ENCODE data around the gene SVIP. TPM values are rescaled to one million over a fixed set of nuclear protein-coding genes. Genes with fewer than 3 reads are reported as not detected.

SVIP gene
- total RNA-seq, 3 donors from 2014 or later (not counting 1 experiment from before 2014, with no cell fraction given) = 14.9 to 19.2 (median 17.5) TPM

GRCh38 chr11:22778642-22779041 lies 51.0 kb downstream of the SVIP start:
- ATAC-seq (no peak), DNase-seq (peak in 1 of 2 donors; percentile 7)
- H3K9me3 ChIP-seq (ENCODE audit: control insufficient read depth, insufficient read depth, low read length) = no peaks in the 10 kb centered on the region
- no peak overlapping the region for H3K4me3 ChIP-seq (ENCODE audit: low read length)
- H3K27ac ChIP-seq (ENCODE audit: low read length) = no peak overlapping the region
- Mint-ChIP-seq H3K27ac (no peak overlapping the region), H3K27me3 (ENCODE audit: low read depth in 2 of 2) (peaks cover 7 to 8% of the 10 kb centered on the region in 2 donors), H3K4me3 (no peak overlapping the region), H3K36me3 (no peaks in the 10 kb centered on the region), H3K4me1 (peaks cover 9 to 16% of the 10 kb centered on the region in 2 donors), H3K9me3 (no peaks in the 10 kb centered on the region)
- peaks cover 4% of the 10 kb centered on the region for H3K4me1 ChIP-seq (ENCODE audit: control insufficient read depth, insufficient read depth, low read length)
- H3K27me3 ChIP-seq (ENCODE audit: control insufficient read depth, insufficient read depth, low read length) = no peaks in the 10 kb centered on the region
- TF ChIP-seq CTCF (IDR thresholded peaks at IDR 0.05) = no peak
- no peaks in the 10 kb centered on the region for H3K36me3 ChIP-seq (ENCODE audit: control insufficient read depth, insufficient read depth, low read length)
- intact Hi-C loops (cut with micrococcal nuclease) = no loop called here

- Histone ChIP-seq H3K9me3 (ENCODE audit: control insufficient read depth, insufficient read depth, low read length) (no peaks in the 10 kb centered on the region), H3K27me3 (ENCODE audit: control insufficient read depth, insufficient read depth, low read length) (no peaks in the 10 kb centered on the region), H3K27ac (ENCODE audit: low read length) (no peak overlapping the region), H3K4me1 (ENCODE audit: control insufficient read depth, insufficient read depth, low read length) (no peaks in the 10 kb centered on the region), H3K4me3 (ENCODE audit: low read length) (no peak overlapping the region), H3K36me3 (ENCODE audit: control insufficient read depth, insufficient read depth, low read length) (no peaks in the 10 kb centered on the region)
- Mint-ChIP-seq H3K36me3 (no peaks in the 10 kb centered on the region), H3K9me3 (no peaks in the 10 kb centered on the region), H3K27ac (no peak overlapping the region), H3K27me3 (ENCODE audit: low read depth in 2 of 2) (peaks cover 8 to 10% of the 10 kb centered on the region in 2 donors), H3K4me3 (no peak overlapping the region), H3K4me1 (peaks cover 0 to 6% of the 10 kb centered on the region in 2 donors)
- 83% methylated on average over 5 of the region's 5 CpGs for WGBS (ENCODE audit: insufficient coverage)
- TF ChIP-seq CTCF (IDR thresholded peaks at IDR 0.05) = no peak
- DNase-seq = no peak
- intact Hi-C loops (cut with micrococcal nuclease) = no loop called here
- no peak for ATAC-seq
Measured at GRCh38 chr11:22775248-22775647, 54.4 kb downstream of the SVIP start.

GRCh38 chr11:22774716-22775115 lies 54.9 kb downstream of the SVIP start:
- WGBS (ENCODE audit: insufficient coverage) = 75% methylated on average over 2 of the region's 2 CpGs
- H3K36me3 Mint-ChIP-seq = no peaks in the 10 kb centered on the region

More at GRCh38 chr11:22774716-22775115, 54.9 kb downstream of the SVIP start:
- Mint-ChIP-seq H3K27ac (no peak overlapping the region), H3K4me3 (no peak overlapping the region), H3K4me1 (peaks cover 0 to 6% of the 10 kb centered on the region in 2 donors), H3K27me3 (ENCODE audit: low read depth in 2 of 2) (peaks cover 8 to 10% of the 10 kb centered on the region in 2 donors), H3K9me3 (no peaks in the 10 kb centered on the region)
- ATAC-seq = no peak
- Histone ChIP-seq H3K4me1 (ENCODE audit: control insufficient read depth, insufficient read depth, low read length) (no peaks in the 10 kb centered on the region), H3K9me3 (ENCODE audit: control insufficient read depth, insufficient read depth, low read length) (no peaks in the 10 kb centered on the region), H3K27ac (ENCODE audit: low read length) (no peak overlapping the region), H3K36me3 (ENCODE audit: control insufficient read depth, insufficient read depth, low read length) (no peaks in the 10 kb centered on the region), H3K4me3 (ENCODE audit: low read length) (no peak overlapping the region), H3K27me3 (ENCODE audit: control insufficient read depth, insufficient read depth, low read length) (no peaks in the 10 kb centered on the region)
- no peak for TF ChIP-seq CTCF (IDR thresholded peaks at IDR 0.05)
- DNase-seq = no peak
- intact Hi-C loops (cut with micrococcal nuclease) = no loop called here

All from natural killer cell (primary cell).